Epidermal melanocyte (primary cell): ENCODE results near the gene DNAH6.
"Not testable (repeated sequence)": the region's sequence is repeated elsewhere in the genome, so short reads cannot be mapped to it uniquely, and the experiment has no call there.

Experiments
- DNase-seq: peaks from one replicate; pipeline ENCODE4 v3.0.0; 2011; ENCODE audit warnings: low spot score; ENCODE audit not compliant: insufficient read length

Gene DNAH6, protein sequence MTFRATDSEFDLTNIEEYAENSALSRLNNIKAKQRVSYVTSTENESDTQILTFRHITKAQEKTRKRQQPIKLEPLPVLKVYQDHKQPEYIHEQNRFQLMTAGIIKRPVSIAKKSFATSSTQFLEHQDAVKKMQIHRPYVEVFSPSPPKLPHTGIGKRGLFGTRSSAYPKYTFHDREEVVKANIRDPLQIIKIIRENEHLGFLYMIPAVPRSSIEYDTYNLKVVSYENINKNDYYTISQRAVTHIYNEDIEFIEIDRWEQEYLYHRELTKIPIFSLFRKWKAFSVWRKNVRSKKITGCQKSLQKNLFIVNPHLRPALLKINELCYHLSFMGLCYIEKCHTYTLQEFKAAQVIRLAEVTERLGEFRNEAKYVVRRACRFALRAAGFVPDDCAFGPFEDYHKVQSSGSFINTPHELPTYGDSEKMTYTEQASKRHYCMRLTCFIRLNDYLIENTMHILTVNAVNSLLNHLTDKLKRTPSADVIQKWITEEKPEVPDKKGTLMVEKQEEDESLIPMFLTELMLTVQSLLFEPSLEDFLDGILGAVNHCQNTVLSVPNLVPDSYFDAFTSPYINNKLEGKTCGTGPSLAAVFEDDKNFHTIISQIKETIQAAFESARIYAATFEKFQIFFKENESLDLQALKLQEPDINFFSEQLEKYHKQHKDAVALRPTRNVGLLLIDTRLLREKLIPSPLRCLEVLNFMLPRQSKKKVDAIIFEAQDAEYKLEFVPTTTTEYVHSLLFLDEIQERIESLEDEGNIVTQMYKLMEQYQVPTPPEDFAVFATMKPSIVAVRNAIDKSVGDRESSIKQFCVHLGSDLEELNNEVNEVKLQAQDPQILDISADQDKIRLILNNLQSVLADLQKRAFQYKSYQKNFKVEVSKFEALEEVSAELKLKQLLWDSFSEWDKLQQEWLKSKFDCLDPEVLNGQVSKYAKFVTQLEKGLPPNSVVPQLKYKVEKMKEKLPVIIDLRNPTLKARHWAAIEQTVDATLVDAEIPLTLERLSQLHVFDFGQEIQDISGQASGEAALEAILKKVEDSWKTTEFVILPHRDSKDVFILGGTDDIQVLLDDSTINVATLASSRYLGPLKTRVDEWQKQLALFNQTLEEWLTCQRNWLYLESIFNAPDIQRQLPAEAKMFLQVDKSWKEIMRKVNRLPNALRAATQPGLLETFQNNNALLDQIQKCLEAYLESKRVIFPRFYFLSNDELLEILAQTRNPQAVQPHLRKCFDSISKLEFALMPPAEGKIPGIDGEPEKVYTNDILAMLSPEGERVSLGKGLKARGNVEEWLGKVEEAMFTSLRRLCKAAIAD (N-terminal part only)

DNA sequence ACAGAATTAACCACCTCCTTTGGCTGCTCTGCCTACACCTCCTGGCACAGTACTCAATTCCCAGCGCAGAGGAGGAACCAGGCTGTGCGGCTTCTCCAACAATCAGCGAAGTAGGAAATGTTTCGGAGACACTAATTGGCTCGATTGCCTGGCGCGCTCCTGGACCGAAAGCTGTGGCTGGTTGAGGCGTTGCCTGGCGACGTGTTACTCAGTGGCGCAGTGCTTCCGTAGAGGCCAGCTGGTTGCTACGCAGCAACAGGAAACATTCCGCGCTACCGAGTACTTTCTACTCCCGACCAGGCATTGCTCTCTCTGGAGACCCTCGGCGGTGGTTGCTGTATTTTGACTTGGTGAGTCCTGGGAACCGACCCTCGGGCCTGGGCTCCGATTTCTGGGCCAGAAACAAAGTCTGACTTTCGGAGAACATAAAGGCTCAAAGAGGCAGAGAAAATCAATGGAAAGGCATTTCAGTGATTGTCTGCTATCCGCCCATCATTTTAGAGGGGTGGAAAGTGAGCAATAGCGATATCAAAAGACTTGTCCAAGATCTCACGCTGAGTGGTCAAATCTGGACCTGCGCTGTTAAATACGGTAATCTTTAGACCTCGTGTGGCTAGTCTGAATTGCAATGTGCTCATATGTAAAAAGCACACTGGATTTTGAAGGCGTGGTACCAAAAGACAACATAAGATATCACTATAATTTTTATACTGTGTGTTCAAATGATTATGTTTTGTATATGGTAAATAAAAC is at the start of gene DNAH6:
DNAH6 (plus strand) TSS at position 265 of the 753 bp plus-strand sequence. CDS start 1,329 bp downstream, outside the sequence.
- DNase-seq, result peak; percentile 89

DNA sequence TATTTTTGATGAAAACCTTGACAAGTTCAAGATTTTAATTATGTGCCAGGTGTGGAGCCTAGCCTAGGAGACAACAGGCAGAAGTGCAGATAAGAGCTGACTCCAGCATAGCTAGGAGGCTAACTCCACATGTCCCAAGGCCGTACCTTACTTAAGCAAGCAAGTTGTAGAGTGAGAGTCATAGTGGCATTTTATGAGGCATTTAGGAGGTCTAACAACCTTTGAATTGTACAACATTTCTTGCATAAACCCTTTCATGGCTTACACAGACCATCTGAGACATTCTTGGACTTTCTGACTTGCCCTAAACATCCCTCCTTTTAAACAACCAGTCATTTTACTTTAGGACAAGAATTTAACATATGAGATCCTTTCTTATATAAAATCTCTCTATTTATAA is 48.9 kb upstream of the DNAH6 start:
- DNase-seq, result no peak

DNA sequence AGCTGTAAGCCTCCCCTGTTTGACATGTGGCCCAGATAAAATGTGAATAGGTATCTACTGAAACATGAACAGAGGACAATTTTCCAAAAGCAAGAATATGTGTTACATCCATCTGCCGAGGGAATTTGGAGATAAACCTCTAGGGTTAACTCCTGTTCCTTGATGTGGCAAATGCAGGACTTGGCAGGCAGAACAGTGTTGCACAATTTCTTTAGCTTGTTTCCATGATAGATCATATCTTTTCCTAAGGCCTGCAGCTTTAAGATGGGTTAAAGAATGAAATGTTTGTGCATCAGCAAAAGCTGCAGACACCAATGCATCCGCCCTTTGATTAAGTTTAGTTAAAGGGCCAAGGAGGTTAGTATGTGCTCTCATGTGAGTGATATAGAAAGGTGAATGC is 43.9 kb upstream of the DNAH6 start:
- not testable (repeated sequence) for DNase-seq

DNA sequence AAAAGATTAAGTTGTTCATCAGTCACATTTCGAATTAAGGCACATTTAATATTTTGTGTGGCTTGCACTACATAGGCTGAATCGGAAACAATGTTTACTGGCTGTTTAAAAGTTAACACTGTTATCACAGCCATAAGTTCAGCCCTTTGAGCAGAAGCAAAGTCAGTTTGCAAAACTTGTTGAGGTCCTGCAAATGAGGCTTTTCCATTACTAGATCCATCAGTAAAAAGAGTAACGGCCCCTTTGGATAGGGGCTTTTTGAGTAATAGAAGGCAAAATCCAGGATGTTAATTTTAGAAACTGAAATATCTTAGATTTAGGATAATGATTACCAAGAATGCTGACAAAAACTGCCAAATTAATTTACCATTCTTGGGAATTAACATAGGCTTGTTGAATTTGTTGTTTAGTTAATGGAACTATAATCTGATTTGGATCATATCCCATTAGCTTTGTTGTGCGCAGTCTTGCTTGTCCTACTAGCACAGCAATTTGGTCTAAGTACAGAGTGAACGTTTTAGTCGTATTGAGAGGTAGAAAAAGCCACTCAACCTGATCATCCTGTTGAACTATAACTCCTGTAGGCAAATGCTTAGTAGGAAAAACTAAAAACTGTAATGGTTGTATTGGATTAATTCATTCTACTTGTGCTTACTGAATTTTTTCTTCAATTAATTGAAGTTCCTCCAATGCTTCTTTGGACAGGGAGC is 43.3 kb upstream of the DNAH6 start:
- no peak for DNase-seq

DNA sequence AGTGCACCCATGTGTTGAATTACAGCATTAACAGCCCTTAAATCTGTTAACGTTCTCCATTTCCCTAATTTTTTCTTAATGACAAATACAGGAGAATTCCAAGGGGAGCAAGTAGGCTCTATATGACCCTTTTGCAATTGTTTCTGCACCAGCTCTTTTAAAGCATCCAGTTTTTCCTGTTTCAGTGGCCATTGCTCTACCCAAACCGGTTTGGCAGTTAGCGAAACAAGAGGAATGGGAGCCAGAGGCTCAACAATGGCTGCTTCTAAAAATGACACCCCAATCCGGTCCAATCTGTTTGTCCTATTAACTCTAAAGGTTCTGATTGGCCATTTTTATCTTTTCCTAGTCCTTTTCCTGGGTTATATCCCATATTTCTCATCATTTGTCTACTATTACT is 42.1 kb upstream of the DNAH6 start:
- DNase-seq, result no peak

DNA sequence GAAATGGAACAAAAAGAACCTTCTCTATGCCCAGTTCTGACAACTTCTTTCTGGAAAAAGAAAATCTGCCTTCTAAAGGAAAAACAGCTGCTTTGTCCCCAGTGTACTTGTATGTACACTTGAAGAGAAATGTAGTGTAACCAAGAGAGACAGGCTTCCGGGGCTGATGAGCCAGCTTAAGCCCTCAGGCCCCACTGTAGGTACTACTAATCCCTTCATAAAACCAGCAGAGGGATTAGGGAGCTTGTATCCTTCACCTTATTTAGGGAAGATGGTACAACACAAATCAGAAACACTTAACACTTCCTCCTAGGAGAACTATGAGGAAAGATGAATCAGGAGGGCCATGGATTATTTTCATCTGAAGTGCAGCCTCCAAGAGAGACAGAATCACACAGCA is 38.4 kb upstream of the DNAH6 start:
- no peak for DNase-seq

DNA sequence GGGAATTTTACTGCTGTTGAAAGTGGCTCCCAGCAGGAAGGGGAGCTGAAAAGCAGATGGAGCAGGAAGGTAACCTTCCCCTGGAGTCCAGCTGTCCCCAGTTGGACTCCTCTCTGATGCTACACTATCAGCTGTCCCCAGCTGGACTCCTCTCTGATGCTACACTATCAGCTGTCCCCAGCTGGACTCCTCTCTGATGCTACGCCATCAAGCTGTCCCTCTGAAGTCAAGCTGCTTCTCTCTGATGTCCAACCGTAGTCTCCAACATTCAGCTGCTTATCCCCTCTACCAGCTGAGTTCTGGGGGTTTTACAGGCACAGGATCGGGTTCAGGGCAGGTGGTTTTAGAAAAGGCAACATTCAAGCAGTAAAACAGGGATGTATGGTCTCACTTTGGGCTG is 37.4 kb upstream of the DNAH6 start:
- no peak for DNase-seq

DNA sequence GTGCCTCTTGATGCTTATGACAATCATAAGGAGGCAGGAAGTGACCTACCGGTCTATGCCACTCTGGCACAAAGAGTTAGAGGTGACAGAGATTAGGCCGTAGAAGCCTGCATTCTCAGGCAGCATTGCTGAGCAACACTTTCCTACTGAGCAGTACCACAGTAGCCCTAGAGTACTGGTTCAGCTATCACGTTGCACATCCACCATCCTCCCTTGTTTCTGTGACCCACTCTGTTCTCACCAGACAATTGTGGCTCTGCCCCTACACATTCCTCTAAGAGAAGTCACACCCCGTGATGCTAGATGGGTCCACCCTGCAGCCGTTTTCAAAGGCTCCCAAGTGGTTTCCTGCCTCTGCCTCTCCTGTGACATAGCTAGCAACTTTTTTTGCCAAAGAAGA is 34.6 kb upstream of the DNAH6 start:
- no peak for DNase-seq

DNA sequence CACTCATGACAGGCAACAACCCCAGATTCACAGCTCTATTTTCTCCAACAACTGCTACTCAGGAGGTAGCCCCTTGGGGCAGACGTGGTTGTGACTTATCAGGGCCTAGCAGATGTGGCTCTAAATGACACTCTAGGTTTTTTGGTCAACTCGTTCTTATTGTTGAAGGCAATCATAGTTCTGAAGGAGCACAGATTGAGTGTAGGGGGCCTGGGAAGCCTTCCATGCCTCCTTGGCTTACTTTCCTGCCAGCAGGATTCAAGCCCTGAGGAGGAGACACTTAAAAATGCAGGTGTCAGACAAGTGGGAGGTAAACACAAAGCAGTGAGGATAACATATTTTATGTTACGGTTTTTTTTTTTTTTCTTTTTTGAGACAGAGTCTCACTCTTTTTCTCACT is 33.7 kb upstream of the DNAH6 start:
- DNase-seq, result no peak

DNA sequence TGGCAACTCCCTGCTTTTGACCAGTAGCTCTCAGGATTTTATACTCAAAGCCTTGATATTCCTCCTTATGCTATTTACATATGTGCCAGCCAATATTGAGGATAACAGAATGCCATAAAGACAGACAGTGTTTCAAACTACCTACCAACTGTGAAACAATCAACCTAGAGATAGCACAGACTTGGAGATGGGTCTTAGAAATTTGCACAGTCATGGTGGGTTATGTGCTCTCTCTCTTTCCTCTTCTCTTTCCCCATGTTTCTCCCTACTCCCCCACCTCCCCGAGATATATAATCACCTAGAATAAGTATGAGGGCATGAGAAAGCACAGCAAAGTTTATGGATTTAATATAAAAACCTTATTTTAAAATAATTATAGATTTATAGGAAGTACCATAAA is 33.0 kb upstream of the DNAH6 start:
- no peak for DNase-seq

DNA sequence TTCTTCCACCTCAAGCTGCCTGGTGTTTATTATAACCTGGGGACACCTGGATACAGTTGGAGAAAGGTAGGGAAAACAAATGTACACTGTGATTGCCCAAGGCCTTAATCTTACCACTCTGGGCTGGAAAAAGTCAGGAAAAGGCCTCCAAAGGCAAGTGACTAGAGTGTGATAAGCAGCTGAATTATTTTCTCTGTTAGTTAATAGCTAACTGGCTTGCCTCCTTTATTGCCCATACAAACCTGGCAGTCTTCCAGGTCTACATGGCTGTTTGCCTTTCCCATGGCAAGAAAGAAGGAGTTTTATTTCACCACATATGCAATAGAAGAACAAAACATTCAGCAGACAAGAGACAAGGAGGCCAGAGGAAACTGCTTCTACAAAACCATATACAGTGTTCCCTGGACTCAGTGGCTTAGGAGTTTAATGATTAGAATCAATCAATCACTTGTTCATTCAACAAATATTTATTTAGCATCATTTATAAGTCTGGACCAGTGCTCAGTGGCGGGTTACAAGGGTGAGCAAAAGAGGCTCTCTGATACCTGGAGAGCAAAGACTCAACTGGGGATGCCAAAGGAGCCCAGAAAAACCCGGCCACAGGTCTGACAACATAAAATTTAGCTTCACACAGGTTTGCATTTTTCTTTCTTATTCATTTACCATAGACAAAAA is 29.7 kb upstream of the DNAH6 start:
- DNase-seq, result peak; percentile 25

DNA sequence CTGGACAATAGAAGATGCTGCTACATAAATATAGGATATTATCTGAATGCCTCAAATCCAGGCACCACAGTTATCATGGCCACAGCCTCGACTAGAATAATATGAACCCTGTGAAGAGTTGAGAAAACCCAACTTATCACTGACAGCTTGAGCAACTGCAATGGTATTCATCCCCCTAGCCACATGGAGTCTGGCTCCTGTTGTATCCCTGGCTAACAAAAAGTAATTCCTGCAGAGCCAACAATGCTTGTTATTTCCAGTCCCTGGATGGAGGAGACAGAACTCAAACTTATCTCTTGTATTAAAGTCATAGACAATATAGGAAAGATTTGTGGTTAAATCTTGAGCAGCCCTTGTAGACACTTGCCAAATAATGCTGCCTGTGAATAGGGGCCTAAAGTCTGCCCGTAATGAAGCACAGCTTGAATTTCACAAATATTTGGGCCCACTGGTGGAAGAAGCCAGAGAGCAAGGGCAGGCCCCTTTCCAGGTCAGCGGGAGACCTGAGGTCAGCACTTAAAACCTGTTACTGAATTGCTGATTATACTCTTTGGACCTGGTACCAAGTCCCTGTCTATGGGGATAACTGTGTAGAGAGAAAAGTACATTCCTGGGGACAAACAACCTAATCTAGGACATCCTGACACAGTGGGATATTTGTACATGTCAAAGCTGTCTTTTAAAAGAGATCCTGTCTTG is 28.9 kb upstream of the DNAH6 start:
- no peak for DNase-seq

DNA sequence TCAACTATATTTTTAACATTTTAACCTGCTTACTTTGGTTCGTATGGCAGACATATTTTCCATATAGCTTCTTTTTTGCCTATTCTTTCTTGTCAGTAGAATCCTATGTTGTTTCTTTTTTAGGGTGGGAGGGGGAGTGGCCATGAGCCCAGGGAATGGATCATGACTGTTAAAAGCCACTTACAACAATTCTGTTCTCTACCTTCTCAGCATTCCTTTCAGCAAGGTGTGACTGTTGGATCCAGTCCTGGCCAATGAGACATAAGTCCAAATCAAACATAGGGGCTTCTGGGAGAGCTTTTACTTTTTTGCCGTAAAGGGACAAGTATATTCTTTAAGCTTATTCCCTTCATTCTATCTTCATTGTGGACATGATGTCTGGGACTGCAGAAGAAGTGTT is 25.0 kb upstream of the DNAH6 start:
- DNase-seq, result no peak

DNA sequence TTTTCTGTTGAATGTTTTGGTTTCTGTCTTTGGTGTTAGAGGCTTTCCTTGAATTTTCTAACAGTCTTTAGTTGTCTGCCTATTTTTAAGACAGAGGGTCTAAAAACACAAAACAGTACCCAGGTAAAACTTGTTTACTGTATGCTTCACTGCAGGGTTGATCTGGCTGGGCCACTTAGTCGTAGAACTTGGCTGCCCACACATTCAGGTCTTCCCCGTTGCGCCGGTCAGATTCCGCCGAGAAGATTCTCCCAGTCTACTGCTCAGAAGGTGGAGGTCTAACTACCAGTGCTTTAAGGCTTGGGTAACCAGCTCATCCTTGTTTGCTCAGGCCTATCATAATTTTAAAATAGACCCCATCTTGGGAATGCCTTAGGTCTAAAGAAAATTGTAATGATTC is 24.6 kb upstream of the DNAH6 start:
- no peak for DNase-seq

DNA sequence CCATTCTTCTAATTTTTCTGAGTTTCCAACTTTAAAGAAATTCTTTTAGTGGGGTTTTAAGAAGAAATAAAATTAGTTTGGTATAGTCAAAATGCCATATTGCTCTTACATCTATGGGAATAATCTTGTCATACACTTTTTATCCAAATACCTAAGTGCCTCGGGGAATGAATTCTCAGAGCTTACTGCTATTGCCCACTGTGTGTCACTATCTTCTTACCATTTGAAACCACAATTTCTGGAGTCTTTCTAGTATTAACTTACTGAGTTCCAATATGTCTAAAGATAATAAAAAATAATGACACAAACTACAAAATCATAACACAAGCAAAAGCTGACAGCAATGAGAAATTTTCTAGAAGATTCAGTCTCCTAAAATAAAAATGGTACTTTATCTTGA is 23.7 kb upstream of the DNAH6 start:
- DNase-seq, result no peak

DNA sequence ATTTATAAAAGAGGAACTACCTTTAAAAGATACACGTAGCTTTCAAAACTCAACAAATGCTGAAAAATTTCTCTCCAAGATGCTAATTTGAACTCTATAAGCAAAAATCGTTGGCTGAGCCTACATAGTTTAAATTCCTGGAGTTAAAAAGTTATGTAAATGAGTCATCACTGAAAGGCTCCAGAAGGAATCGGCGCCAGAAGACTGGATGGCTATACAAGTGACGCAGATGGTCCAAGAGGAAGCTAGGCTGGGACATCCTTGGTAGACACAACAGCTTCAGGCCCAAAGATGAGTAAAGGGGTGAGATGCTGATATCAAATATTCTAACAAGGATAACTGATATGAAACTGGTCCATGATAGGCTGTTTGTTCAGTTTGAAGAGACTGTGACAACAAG is 22.8 kb upstream of the DNAH6 start:
- no peak for DNase-seq

DNA sequence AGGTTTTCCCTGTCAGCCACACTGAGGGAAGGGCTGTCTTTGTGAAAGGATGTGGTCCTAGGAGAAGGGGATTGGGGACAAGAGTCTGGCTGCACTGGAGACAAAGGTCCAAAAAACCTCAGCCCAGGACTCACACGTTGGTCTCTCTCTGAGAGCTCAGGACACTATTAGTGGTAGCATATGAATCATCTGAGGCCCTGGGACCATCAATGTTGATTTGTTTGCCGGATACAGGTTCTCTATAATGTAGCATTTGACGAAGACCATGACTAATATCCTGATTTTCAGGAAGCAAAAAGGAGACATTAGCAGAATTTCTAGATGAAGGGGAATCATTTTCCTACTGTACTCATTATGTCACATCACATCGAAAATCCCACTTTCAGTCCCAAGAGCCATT is 22.2 kb upstream of the DNAH6 start:
- DNase-seq, result no peak

DNA sequence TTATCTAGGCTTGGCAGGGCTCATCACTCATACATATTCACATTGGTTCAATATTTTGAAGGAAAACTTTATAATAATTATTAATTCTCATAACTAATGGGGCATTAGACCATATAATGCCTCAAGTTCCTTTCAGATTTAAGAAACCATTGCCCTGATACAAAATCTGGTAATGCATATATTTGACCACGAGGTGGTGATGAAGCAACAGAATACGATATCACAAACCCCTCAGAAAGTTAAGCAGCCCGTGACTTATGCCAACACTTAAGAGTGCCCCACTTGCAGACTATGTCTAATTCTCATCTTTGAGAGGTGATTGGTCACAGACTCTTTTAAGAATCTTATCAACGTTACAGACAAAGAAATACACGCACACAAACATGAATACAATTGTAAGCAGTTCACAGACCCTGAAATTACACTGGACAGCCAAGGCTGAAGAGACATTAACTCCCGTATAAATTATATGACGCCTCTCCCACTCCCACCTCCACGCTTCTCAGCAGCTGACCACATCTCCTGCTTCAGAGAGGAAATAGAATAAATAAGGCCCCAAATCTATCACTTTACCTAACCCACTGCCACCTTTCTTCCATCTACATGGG is 20.7 kb upstream of the DNAH6 start:
- no peak for DNase-seq

DNA sequence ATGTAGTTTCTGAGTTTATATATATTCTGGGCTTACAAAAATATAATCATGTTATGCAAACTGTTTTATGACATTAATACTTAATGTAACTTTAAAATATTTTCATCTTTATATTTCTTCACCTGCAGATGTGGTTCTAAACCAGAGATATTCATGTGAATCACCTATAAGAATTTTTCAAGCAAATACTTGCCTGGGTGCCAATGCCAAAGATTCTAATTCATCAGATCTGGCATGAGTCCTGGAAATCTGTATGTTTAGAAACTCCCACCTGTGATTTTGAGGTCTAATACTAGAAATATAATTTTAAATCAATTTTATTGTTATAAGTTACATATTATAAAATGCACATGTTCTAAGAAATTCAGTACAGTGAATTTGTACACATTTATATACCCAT is 19.9 kb upstream of the DNAH6 start:
- no peak for DNase-seq
